WERI-Rb-1 (cell line): ENCODE measurements around the gene SVIL.
A peak's percentile ranks its signal among the peaks of the same experiment; 100 is the strongest.

ENCODE experiments used
- DNase-seq: peaks from one replicate; pipeline ENCODE4 v3.0.0-alpha.2; 2020
- H3K27ac ChIP-seq: fragments of 250-450 bp; sonication (Bioruptor Pico); 2 replicates; pipeline ENCODE4 v1.5.1; 2020; ENCODE audit warnings: mild to moderate bottlenecking, moderate library complexity
- H3K27me3 ChIP-seq: fragments of 250-450 bp; sonication (Bioruptor Pico); 2 replicates; pipeline ENCODE4 v1.5.1; 2021; ENCODE audit warnings: mild to moderate bottlenecking, low read depth, moderate library complexity; ENCODE audit not compliant: insufficient read depth, severe bottlenecking
- H3K36me3 ChIP-seq: fragments of 250-450 bp; sonication (Bioruptor Pico); 2 replicates; pipeline ENCODE4 v1.5.1; 2020; ENCODE audit warnings: mild to moderate bottlenecking, moderate library complexity
- H3K4me3 ChIP-seq: 2 replicates; pipeline ENCODE4 v1.5.1; 2011; ENCODE audit warnings: low read depth, mild to moderate bottlenecking, control low read depth, low read length
- H3K9me3 ChIP-seq: fragments of 250-450 bp; sonication (Bioruptor Pico); 2 replicates; pipeline ENCODE4 v1.5.1; 2021; ENCODE audit warnings: mild to moderate bottlenecking, moderate library complexity; ENCODE audit not compliant: severe bottlenecking
- CTCF ChIP-seq: IDR thresholded peaks from 2 replicates; pipeline ENCODE4 v1.5.1; 2011; ENCODE audit warnings: low read depth, mild to moderate bottlenecking, control low read depth, inconsistent platforms, low read length

SVIL gene

GRCh38 chr10:29642990-29643389 lies 8.2 kb upstream of the SVIL start:
- TF ChIP-seq CTCF = no peak
- no peak overlapping the region for H3K27ac ChIP-seq

DNA sequence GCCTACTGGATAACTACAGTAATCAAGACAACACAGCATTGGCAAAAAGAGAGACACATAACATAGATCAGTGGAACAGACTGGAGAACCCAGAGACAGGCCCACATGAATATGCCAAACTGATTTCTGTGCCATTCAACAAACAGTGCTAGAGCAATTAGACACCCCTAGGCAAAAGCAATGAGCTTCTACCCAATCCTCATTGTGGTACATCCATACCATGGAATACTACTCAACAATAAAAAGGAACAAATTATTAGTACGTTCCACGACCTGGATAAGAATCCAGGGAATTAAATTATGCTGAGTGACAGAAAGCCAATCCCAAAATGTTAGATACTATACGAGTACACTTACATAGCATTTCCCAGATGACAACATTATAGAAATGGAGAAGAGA lies 2.8 kb upstream of the SVIL start:
- no peak overlapping the region for H3K27ac ChIP-seq
- no peaks in the 10 kb centered on the region for H3K9me3 ChIP-seq
- no peak for DNase-seq
- H3K27me3 ChIP-seq = no peaks in the 10 kb centered on the region
- no peak overlapping the region for H3K4me3 ChIP-seq
- H3K36me3 ChIP-seq = no peaks in the 10 kb centered on the region
- TF ChIP-seq CTCF = no peak

More at GRCh38 chr10:29642990-29643389, 8.2 kb upstream of the SVIL start:
- no peak for DNase-seq
- no peaks in the 10 kb centered on the region for H3K36me3 ChIP-seq
- H3K27me3 ChIP-seq = no peaks in the 10 kb centered on the region
- H3K4me3 ChIP-seq = no peak overlapping the region
- no peaks in the 10 kb centered on the region for H3K9me3 ChIP-seq

DNA sequence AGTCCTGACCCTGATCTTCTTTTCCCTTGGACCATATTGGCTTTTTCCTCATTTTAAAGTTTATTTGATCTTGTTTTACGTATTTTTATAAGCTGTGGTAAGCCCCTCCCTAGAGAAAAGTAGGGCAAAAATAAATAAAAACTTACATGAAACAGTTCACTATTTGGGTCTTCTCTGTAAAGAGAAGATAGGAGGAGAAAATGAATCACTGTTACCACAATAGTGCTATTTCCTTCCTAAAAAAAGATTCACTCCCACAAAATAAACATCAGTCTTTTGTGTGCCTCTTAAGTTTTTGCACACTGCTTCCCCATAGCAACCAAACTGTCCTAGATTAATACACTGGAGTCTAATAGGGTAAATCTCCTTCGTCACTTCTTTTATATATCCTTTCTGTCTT lies 1.4 kb upstream of the SVIL start:
- no peaks in the 10 kb centered on the region for H3K27me3 ChIP-seq
- H3K9me3 ChIP-seq = no peaks in the 10 kb centered on the region
- DNase-seq = no peak
- H3K4me3 ChIP-seq = no peak overlapping the region
- no peaks in the 10 kb centered on the region for H3K36me3 ChIP-seq
- TF ChIP-seq CTCF = no peak
- H3K27ac ChIP-seq = no peak overlapping the region

- TF ChIP-seq CTCF = no peak
- no peak overlapping the region for H3K27ac ChIP-seq
- no peaks in the 10 kb centered on the region for H3K9me3 ChIP-seq
- no peak overlapping the region for H3K4me3 ChIP-seq
- peak; percentile 12 for DNase-seq
- H3K27me3 ChIP-seq = no peaks in the 10 kb centered on the region
- no peaks in the 10 kb centered on the region for H3K36me3 ChIP-seq
These were observed 957 bp upstream of the SVIL start for GRCh38 chr10:29635711-29636144.

- H3K27ac ChIP-seq = no peak overlapping the region
- no peaks in the 10 kb centered on the region for H3K27me3 ChIP-seq
- H3K36me3 ChIP-seq = no peaks in the 10 kb centered on the region
- no peak for TF ChIP-seq CTCF
- DNase-seq = no peak
- no peaks in the 10 kb centered on the region for H3K9me3 ChIP-seq
- no peak overlapping the region for H3K4me3 ChIP-seq
These were observed 666 bp downstream of the SVIL start for GRCh38 chr10:29634105-29634504.

GRCh38 chr10:29631049-29631339 lies 3.8 kb downstream of the SVIL start:
- Histone ChIP-seq H3K27ac (no peak overlapping the region), H3K4me3 (no peak overlapping the region)
- no peak for TF ChIP-seq CTCF

More at GRCh38 chr10:29631049-29631339, 3.8 kb downstream of the SVIL start:
- H3K27me3 ChIP-seq = no peaks in the 10 kb centered on the region
- no peaks in the 10 kb centered on the region for H3K9me3 ChIP-seq
- H3K36me3 ChIP-seq = no peaks in the 10 kb centered on the region
- DNase-seq = no peak
